Hematopoietic multipotent progenitor cell (in vitro differentiated cells): ENCODE results near the gene PSMA7. TPM values are rescaled to one million over a fixed set of nuclear protein-coding genes. Genes with fewer than 3 reads are reported as not detected.

Experiments used
- DNase-seq, 3 donors: peaks; one replicate each; pipeline ENCODE4 v3.0.0-alpha.2; 2011 to 2015; ENCODE audit warnings: low read depth in 2 of 3, low spot score in 2 of 3
- total RNA-seq: library from RNA; depleted of rRNA; stranded (reverse); fragments of >200 nt; gene quantifications from one replicate; pipeline ENCODE4 v1.2.3, GENCODE V29; 2012

The PSMA7 gene
- total RNA-seq, 1 donor: 275 TPM

GRCh38 chr20:62138912-62139311 is 4.3 kb downstream of the PSMA7 start:
- DNase-seq: no peak

GRCh38 chr20:62138204-62138543 is 5.0 kb downstream of the PSMA7 start:
- no peak for DNase-seq

- DNase-seq: no peak
These were observed 5.6 kb downstream of the PSMA7 start for GRCh38 chr20:62137478-62138203.

GRCh38 chr20:62137092-62137384 is 6.2 kb downstream of the PSMA7 start:
- no peak for DNase-seq

- DNase-seq: peak in 2 of 3 donors; percentile 77 to 88
These were observed 6.7 kb downstream of the PSMA7 start for GRCh38 chr20:62136283-62137091.

GRCh38 chr20:62135573-62136266 is 7.5 kb downstream of the PSMA7 start:
- DNase-seq: no peak

GRCh38 chr20:62134735-62135231 is 8.4 kb downstream of the PSMA7 start:
- DNase-seq: no peak

GRCh38 chr20:62133864-62134263 is 9.3 kb downstream of the PSMA7 start:
- DNase-seq: peak in 2 of 3 donors; percentile 24 to 32

- DNase-seq: peak in 1 of 3 donors; percentile 30
These were observed 9.9 kb downstream of the PSMA7 start for GRCh38 chr20:62133051-62133845.

GRCh38 chr20:62132421-62132820 is 10.8 kb downstream of the PSMA7 start:
- DNase-seq: peak in 1 of 3 donors; percentile 25

- no peak for DNase-seq
These were observed 11.5 kb downstream of the PSMA7 start for GRCh38 chr20:62131560-62132320.

GRCh38 chr20:62129731-62130531 is 13.3 kb downstream of the PSMA7 start:
- DNase-seq: peak in 1 of 3 donors; percentile 12

GRCh38 chr20:62128502-62128901 is 14.7 kb downstream of the PSMA7 start:
- DNase-seq: no peak

- DNase-seq: no peak
These were observed 15.4 kb downstream of the PSMA7 start for GRCh38 chr20:62127799-62128198.

- no peak for DNase-seq
These were observed 17.1 kb downstream of the PSMA7 start for GRCh38 chr20:62126141-62126540.

- peak in 1 of 3 donors; percentile 33 for DNase-seq
These were observed 19.6 kb downstream of the PSMA7 start for GRCh38 chr20:62123450-62124118.

- DNase-seq: no peak
These were observed 20.3 kb downstream of the PSMA7 start for GRCh38 chr20:62122654-62123449.
